Neuronal stem cell (in vitro differentiated cells): ENCODE data around the gene TRAPPC1. TPM values are rescaled to one million over a fixed set of nuclear protein-coding genes. Genes with fewer than 3 reads are reported as not detected.

Source experiments
- DNase-seq: peaks from one replicate; pipeline ENCODE4 v3.0.0-alpha.2; 2013; ENCODE audit warnings: low spot score
- H2AFZ ChIP-seq: one replicate; pipeline ENCODE4 v1.6.1; 2013; ENCODE audit warnings: mild to moderate bottlenecking, low read length, inconsistent platforms
- H2AK5ac ChIP-seq: 2 replicates; pipeline ENCODE4 v1.6.1; 2013; ENCODE audit warnings: low read depth, mild to moderate bottlenecking, inconsistent platforms, low read length, moderate library complexity, mixed read lengths
- H2BK120ac ChIP-seq: 2 replicates; pipeline ENCODE4 v1.6.1; 2013; ENCODE audit warnings: low read depth, mild to moderate bottlenecking, inconsistent platforms, low read length, moderate library complexity, mixed read lengths
- H2BK12ac ChIP-seq: one replicate; pipeline ENCODE4 v1.6.1; 2013; ENCODE audit warnings: low read length, inconsistent platforms
- H2BK15ac ChIP-seq: 2 replicates; pipeline ENCODE4 v1.6.1; 2013; ENCODE audit warnings: mild to moderate bottlenecking, low read length, inconsistent platforms, mixed read lengths
- H2BK5ac ChIP-seq: one replicate; pipeline ENCODE4 v1.6.1; 2013; ENCODE audit warnings: inconsistent platforms, mild to moderate bottlenecking, low read length, moderate library complexity
- H3K14ac ChIP-seq: one replicate; pipeline ENCODE4 v1.6.1; 2013; ENCODE audit warnings: low read length, inconsistent platforms
- H3K18ac ChIP-seq: 2 replicates; pipeline ENCODE4 v1.6.1; 2013; ENCODE audit warnings: low read length, inconsistent platforms
- H3K23ac ChIP-seq: 2 replicates; pipeline ENCODE4 v1.6.1; 2013; ENCODE audit warnings: low read depth, mild to moderate bottlenecking, mixed read lengths, low read length, inconsistent platforms; ENCODE audit not compliant: poor library complexity
- H3K27ac ChIP-seq: replicated peaks from 3 replicates; pipeline ENCODE4 v1.5.1; 2013; ENCODE audit warnings: low read length, inconsistent platforms
- H3K27me3 ChIP-seq, 3 experiments: 2 replicates each; pipeline ENCODE4 v1.6.1; 2013; ENCODE audit warnings: low read length in 3 of 3, mild to moderate bottlenecking in 2 of 3, inconsistent platforms in 1 of 3, low read depth in 1 of 3, mixed read lengths in 1 of 3, moderate library complexity in 1 of 3; ENCODE audit not compliant: control insufficient read depth in 3 of 3, insufficient read depth in 3 of 3
- H3K36me3 ChIP-seq, 2 donors: replicated peaks in 1 of 2; 2 replicates each; pipeline ENCODE4 v1.6.1; 2013; ENCODE audit warnings: low read length in 2 of 2; ENCODE audit not compliant: control insufficient read depth in 2 of 2, insufficient read depth in 2 of 2
- H3K4ac ChIP-seq: 2 replicates; pipeline ENCODE4 v1.6.1; 2013; ENCODE audit warnings: inconsistent platforms, mild to moderate bottlenecking, low read length, moderate library complexity
- H3K4me1 ChIP-seq, 2 donors: 1 replicate in 1 of 2; 2 replicates in 1 of 2; pipeline ENCODE4 v1.6.1; 2013; ENCODE audit warnings: low read length in 2 of 2, low read depth in 1 of 2; ENCODE audit not compliant: control insufficient read depth in 2 of 2, insufficient read depth in 1 of 2
- H3K4me2 ChIP-seq: one replicate; pipeline ENCODE4 v1.6.1; 2013; ENCODE audit warnings: mild to moderate bottlenecking, low read length, inconsistent platforms; ENCODE audit not compliant: insufficient read depth, poor library complexity, severe bottlenecking
- H3K4me3 ChIP-seq, 2 donors: 2 replicates each; pipeline ENCODE4 v1.5.1; 2013; ENCODE audit warnings: low read length in 2 of 2, mild to moderate bottlenecking in 2 of 2, inconsistent platforms in 1 of 2, moderate library complexity in 1 of 2
- H3K79me1 ChIP-seq: one replicate; pipeline ENCODE4 v1.6.1; 2013; ENCODE audit warnings: low read depth, mild to moderate bottlenecking, inconsistent platforms, low read length, moderate library complexity
- H3K9ac ChIP-seq: one replicate; pipeline ENCODE4 v1.6.1; 2013; ENCODE audit warnings: mild to moderate bottlenecking, low read depth, low read length, inconsistent platforms; ENCODE audit not compliant: poor library complexity
- H3K9me3 ChIP-seq, 2 donors: replicated peaks in 1 of 2; 2 replicates each; pipeline versions ENCODE3 to v1.6.1; 2013; ENCODE audit warnings: low read length in 2 of 2, mild to moderate bottlenecking in 2 of 2, inconsistent platforms in 1 of 2, low read depth in 1 of 2, mixed read lengths in 1 of 2, moderate library complexity in 1 of 2; ENCODE audit not compliant: control insufficient read depth in 2 of 2, insufficient read depth in 1 of 2
- H4K8ac ChIP-seq: one replicate; pipeline ENCODE4 v1.6.1; 2013; ENCODE audit warnings: low read depth, mild to moderate bottlenecking, inconsistent platforms, low read length, moderate library complexity
- H4K91ac ChIP-seq: one replicate; pipeline ENCODE4 v1.6.1; 2013; ENCODE audit warnings: low read length, low read depth, mild to moderate bottlenecking, inconsistent platforms; ENCODE audit not compliant: poor library complexity
- WGBS, 2 donors: extraction: QIAGEN DNeasy Blood & Tissue Kit; methylation state at CpG; one replicate each; pipeline ENCODE4 v1.1.7; 2013; ENCODE audit warnings: missing lambda C conversion rate in 2 of 2, mixed read lengths in 1 of 2; ENCODE audit not compliant: insufficient read length in 2 of 2, insufficient replicate concordance in 1 of 2; ENCODE audit errors: extremely low coverage in 2 of 2; 5-methylcytosine and 5-hydroxymethylcytosine counted together
- polyA plus RNA-seq, 2 experiments: library from polyadenylated mRNA; stranded (reverse); fragments of 200-250 nt; gene quantifications; one replicate each; pipeline ENCODE4 v1.2.3, GENCODE V29; 2013

Gene TRAPPC1
- 160 TPM for polyA plus RNA-seq (2013, experiment 1 of 2)
- 156 TPM for polyA plus RNA-seq (2013, experiment 2 of 2)

- no peak within 1 kb of the TSS for H4K91ac ChIP-seq
- no peak within 1 kb of the TSS for H2BK12ac ChIP-seq
- H3K4ac ChIP-seq, result no peak within 1 kb of the TSS
- peak within 1 kb of the TSS; percentile 89 for H3K9ac ChIP-seq
- H3K4me2 ChIP-seq, result peak within 1 kb of the TSS; percentile 92
- peaks cover 13 to 15% of the 10 kb centered on the region in 2 donors for H3K4me1 ChIP-seq
- H2BK120ac ChIP-seq, result no peak within 1 kb of the TSS
- peak within 1 kb of the TSS; percentile 48 for H3K14ac ChIP-seq
- no peak within 1 kb of the TSS for H4K8ac ChIP-seq
- WGBS, 2 donors, result no CpG with 5 or more reads among the region's 55 CpGs
- peak within 1 kb of the TSS; percentile 68 for H2BK5ac ChIP-seq
- no peak within 1 kb of the TSS for H2AK5ac ChIP-seq
- H2BK15ac ChIP-seq, result no peak within 1 kb of the TSS
- no peak within 1 kb of the TSS for H3K27ac ChIP-seq
- no peaks in the 10 kb centered on the region for H3K9me3 ChIP-seq
- peak within 1 kb of the TSS; percentile 76 for H3K23ac ChIP-seq
- peaks cover 2% of the 10 kb centered on the region for H3K79me1 ChIP-seq
- H3K27me3 ChIP-seq, result peaks cover 0 to 16% (median 0%) of the 10 kb centered on the region in 3 experiments
- H2AFZ ChIP-seq, result peak within 1 kb of the TSS; percentile 95
- peaks cover 11 to 33% of the 10 kb centered on the region in 2 donors for H3K36me3 ChIP-seq
- H3K4me3 ChIP-seq, result peak within 1 kb of the TSS; percentile 90 to 97
- peak within 1 kb of the TSS; percentile 66 for H3K18ac ChIP-seq
- peak; percentile 98 for DNase-seq
Observed at GRCh38 chr17:7931709-7932482, at the start of gene TRAPPC1, which contains the start of gene CNTROB. Gene TRAPPC1, minus strand, starts transcription at chr17:7931946. Its CDS starts 117 bp downstream, at chr17:7931829. Gene CNTROB, plus strand, starts transcription at chr17:7932206. Its CDS starts 874 bp downstream, at chr17:7933080.

- Histone ChIP-seq H3K4me3 (no peak overlapping the region), H3K9me3 (peaks cover 0 to 13% of the 10 kb centered on the region in 2 donors), H3K23ac (no peak overlapping the region), H3K14ac (no peak overlapping the region), H4K91ac (no peak overlapping the region), H3K27me3 (no peaks in the 10 kb centered on the region), H2AFZ (no peak overlapping the region), H3K4ac (no peak overlapping the region), H3K9ac (no peak overlapping the region), H3K36me3 (no peaks in the 10 kb centered on the region), H3K79me1 (no peaks in the 10 kb centered on the region), H3K4me1 (no peaks in the 10 kb centered on the region), H2BK5ac (no peak overlapping the region), H2BK12ac (no peak overlapping the region), H3K18ac (no peak overlapping the region), H2BK15ac (no peak overlapping the region), H4K8ac (no peak overlapping the region), H3K4me2 (no peak overlapping the region), H3K27ac (no peak overlapping the region), H2BK120ac (no peak overlapping the region), H2AK5ac (no peak overlapping the region)
- no CpG with 5 or more reads among the region's 5 CpGs for WGBS, 2 donors
- DNase-seq, result no peak
Observed at GRCh38 chr17:7977805-7978204, 46.1 kb upstream of the TRAPPC1 start.

GRCh38 chr17:7977039-7977438 is 45.3 kb upstream of the TRAPPC1 start:
- H3K27me3 ChIP-seq, result no peaks in the 10 kb centered on the region
- no CpG with 5 or more reads among the region's 4 CpGs for WGBS, 2 donors
- no peak overlapping the region for H3K4ac ChIP-seq
- H2BK12ac ChIP-seq, result no peak overlapping the region
- H3K18ac ChIP-seq, result no peak overlapping the region
- no peaks in the 10 kb centered on the region for H3K36me3 ChIP-seq
- no peak overlapping the region for H2BK120ac ChIP-seq
- no peak overlapping the region for H3K23ac ChIP-seq
- no peak overlapping the region for H3K4me3 ChIP-seq
- H4K91ac ChIP-seq, result no peak overlapping the region
- H3K79me1 ChIP-seq, result no peaks in the 10 kb centered on the region
- H3K9me3 ChIP-seq, result peaks cover 0 to 13% of the 10 kb centered on the region in 2 donors
- H3K9ac ChIP-seq, result no peak overlapping the region
- H3K27ac ChIP-seq, result no peak overlapping the region
- no peak for DNase-seq
- H2BK15ac ChIP-seq, result no peak overlapping the region
- H3K14ac ChIP-seq, result no peak overlapping the region
- no peak overlapping the region for H2AK5ac ChIP-seq
- H3K4me1 ChIP-seq, result no peaks in the 10 kb centered on the region
- H2AFZ ChIP-seq, result no peak overlapping the region
- H4K8ac ChIP-seq, result no peak overlapping the region
- H3K4me2 ChIP-seq, result no peak overlapping the region
- H2BK5ac ChIP-seq, result no peak overlapping the region

- H4K8ac ChIP-seq, result no peak overlapping the region
- H3K36me3 ChIP-seq, result no peaks in the 10 kb centered on the region
- H3K79me1 ChIP-seq, result no peaks in the 10 kb centered on the region
- no peak overlapping the region for H2BK15ac ChIP-seq
- H2AK5ac ChIP-seq, result no peak overlapping the region
- no peak overlapping the region for H3K4me2 ChIP-seq
- no peak for DNase-seq
- no peak overlapping the region for H2BK120ac ChIP-seq
- H3K18ac ChIP-seq, result no peak overlapping the region
- H3K27me3 ChIP-seq, result peaks cover 0 to 2% (median 0%) of the 10 kb centered on the region in 3 experiments
- no peaks in the 10 kb centered on the region for H3K4me1 ChIP-seq
- no peak overlapping the region for H2BK12ac ChIP-seq
- H3K4me3 ChIP-seq, result no peak overlapping the region
- no peak overlapping the region for H4K91ac ChIP-seq
- no peak overlapping the region for H3K27ac ChIP-seq
- no peak overlapping the region for H2AFZ ChIP-seq
- H3K14ac ChIP-seq, result no peak overlapping the region
- H3K23ac ChIP-seq, result no peak overlapping the region
- H3K4ac ChIP-seq, result no peak overlapping the region
- H2BK5ac ChIP-seq, result no peak overlapping the region
- H3K9ac ChIP-seq, result no peak overlapping the region
- peaks cover 0 to 13% of the 10 kb centered on the region in 2 donors for H3K9me3 ChIP-seq
Observed at GRCh38 chr17:7974638-7975131, 42.9 kb upstream of the TRAPPC1 start.
